ENCODE data around the gene LAMB4.

- no peak for TF ChIP-seq EZH2 (IDR thresholded peaks at IDR 0.05; ENCODE audit: borderline replicate concordance, insufficient read depth, low read depth, low read length, poor library complexity, severe bottlenecking)
- TF ChIP-seq, protein P1, sequence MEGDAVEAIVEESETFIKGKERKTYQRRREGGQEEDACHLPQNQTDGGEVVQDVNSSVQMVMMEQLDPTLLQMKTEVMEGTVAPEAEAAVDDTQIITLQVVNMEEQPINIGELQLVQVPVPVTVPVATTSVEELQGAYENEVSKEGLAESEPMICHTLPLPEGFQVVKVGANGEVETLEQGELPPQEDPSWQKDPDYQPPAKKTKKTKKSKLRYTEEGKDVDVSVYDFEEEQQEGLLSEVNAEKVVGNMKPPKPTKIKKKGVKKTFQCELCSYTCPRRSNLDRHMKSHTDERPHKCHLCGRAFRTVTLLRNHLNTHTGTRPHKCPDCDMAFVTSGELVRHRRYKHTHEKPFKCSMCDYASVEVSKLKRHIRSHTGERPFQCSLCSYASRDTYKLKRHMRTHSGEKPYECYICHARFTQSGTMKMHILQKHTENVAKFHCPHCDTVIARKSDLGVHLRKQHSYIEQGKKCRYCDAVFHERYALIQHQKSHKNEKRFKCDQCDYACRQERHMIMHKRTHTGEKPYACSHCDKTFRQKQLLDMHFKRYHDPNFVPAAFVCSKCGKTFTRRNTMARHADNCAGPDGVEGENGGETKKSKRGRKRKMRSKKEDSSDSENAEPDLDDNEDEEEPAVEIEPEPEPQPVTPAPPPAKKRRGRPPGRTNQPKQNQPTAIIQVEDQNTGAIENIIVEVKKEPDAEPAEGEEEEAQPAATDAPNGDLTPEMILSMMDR (IDR thresholded peaks at IDR 0.05) = peak; percentile 45
These were observed 20.8 kb downstream of the LAMB4 start for GRCh38 chr7:108109221-108109908.
